RPMI8226 (cell line): ENCODE measurements around the gene RPS6KA5.

Source experiments
- DNase-seq: peaks from one replicate; pipeline ENCODE4 v3.0.0-alpha.2; 2015

Gene RPS6KA5

GRCh38 chr14:90803249-90803648 is 257.2 kb downstream of the RPS6KA5 start:
- DNase-seq: no peak

GRCh38 chr14:90799420-90799819 is 261.0 kb downstream of the RPS6KA5 start:
- DNase-seq: no peak

- no peak for DNase-seq
Measured at GRCh38 chr14:90797919-90798318, 262.5 kb downstream of the RPS6KA5 start.
